Subcutaneous abdominal adipose tissue (tissue), 5 donors: ENCODE measurements around the gene UBXN10.
"Not testable (repeated sequence)": the region's sequence is repeated elsewhere in the genome, so short reads cannot be mapped to it uniquely, and the experiment has no call there.

ENCODE experiments used
- H3K27ac ChIP-seq: one replicate; pipeline ENCODE4 v1.7.0; 2013; ENCODE audit warnings: low read depth, mild to moderate bottlenecking, inconsistent platforms, low read length, moderate library complexity
- H3K27me3 ChIP-seq, 5 donors: one replicate each; pipeline ENCODE4 v1.7.0; 2013; ENCODE audit warnings: low read length in 5 of 5, inconsistent platforms in 1 of 5; ENCODE audit not compliant: control insufficient read depth in 5 of 5, insufficient read depth in 4 of 5
- H3K36me3 ChIP-seq, 5 donors: one replicate each; pipeline ENCODE4 v1.7.0; 2013; ENCODE audit warnings: low read length in 5 of 5; ENCODE audit not compliant: control insufficient read depth in 5 of 5, insufficient read depth in 5 of 5
- H3K4me1 ChIP-seq, 5 donors: one replicate each; pipeline ENCODE4 v1.7.0; 2013; ENCODE audit warnings: low read length in 5 of 5, mild to moderate bottlenecking in 3 of 5, moderate library complexity in 1 of 5; ENCODE audit not compliant: control insufficient read depth in 5 of 5, insufficient read depth in 5 of 5
- H3K4me3 ChIP-seq, 5 donors: one replicate each; pipeline ENCODE4 v1.7.0; 2013; ENCODE audit warnings: low read length in 5 of 5, low read depth in 1 of 5
- H3K9ac ChIP-seq, 5 donors: one replicate each; pipeline ENCODE4 v1.7.0; 2013; ENCODE audit warnings: low read length in 5 of 5, mild to moderate bottlenecking in 4 of 5, moderate library complexity in 3 of 5
- H3K9me3 ChIP-seq, 5 donors: one replicate each; pipeline ENCODE4 v1.7.0; 2013; ENCODE audit warnings: low read length in 5 of 5; ENCODE audit not compliant: control insufficient read depth in 5 of 5
- donor health status: healthy.
- donor health status: healthy.
- donor health status: healthy.
- donor health status: healthy.
- donor health status: healthy.

UBXN10 gene

DNA sequence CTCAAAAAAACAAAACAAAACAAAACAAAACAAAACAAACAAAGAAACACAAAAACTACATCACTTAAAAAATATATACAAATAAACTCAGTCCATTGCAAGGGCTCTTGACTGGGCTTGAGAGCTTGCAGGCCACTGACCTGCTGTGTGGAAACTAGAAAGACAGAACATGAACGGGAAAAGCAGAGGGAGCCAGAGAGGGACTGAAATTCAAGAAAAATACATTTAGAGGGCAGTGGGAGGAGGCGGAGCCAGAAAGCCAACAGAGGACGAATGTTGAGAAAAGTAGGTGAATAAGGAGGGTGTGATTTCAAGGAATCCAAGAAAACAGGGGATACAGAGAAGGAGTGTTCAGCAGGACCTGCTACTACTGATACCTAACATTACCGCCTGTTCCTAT, 41.8 kb downstream of the UBXN10 start:
- Histone ChIP-seq H3K27ac (no peak overlapping the region), H3K4me1 (no peaks in the 10 kb centered on the region), H3K4me3 (no peak overlapping the region), H3K9ac (no peak overlapping the region), H3K9me3 (no peaks in the 10 kb centered on the region), H3K27me3 (peaks cover 0 to 19% (median 3%) of the 10 kb centered on the region in 5 donors), H3K36me3 (no peaks in the 10 kb centered on the region)

DNA sequence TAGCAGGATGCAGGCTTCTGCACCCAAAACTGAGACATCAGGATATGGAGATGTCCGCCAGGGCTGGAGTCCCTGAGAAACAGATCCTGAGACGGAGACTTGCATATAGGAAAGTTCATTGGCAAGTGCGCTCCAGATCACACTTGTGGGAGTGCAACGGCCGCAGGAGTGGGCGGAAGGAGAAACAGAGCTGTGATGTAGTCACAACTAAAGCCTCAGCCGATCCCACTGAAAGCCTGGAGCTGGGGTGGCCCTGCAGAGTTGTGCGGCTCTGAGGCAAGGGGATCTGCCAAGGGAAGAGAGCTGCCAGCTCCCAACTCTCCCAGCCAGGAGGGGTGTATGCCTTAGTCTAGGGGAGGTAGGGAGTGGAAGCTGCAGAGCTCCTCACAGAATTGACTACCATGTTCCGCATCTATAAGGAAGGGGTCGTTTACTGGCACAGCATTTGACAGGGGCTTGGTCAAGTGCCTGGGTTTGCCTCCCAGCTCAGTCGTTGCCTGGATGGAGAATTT, 42.5 kb downstream of the UBXN10 start:
- Histone ChIP-seq H3K4me1 (no peaks in the 10 kb centered on the region), H3K27me3 (peaks cover 0 to 19% (median 3%) of the 10 kb centered on the region in 5 donors), H3K4me3 (no peak overlapping the region), H3K36me3 (no peaks in the 10 kb centered on the region), H3K27ac (no peak overlapping the region), H3K9ac (no peak overlapping the region), H3K9me3 (no peaks in the 10 kb centered on the region)

- Histone ChIP-seq H3K4me3 (no peak overlapping the region), H3K9ac (no peak overlapping the region), H3K27me3 (peaks cover 0 to 20% (median 3%) of the 10 kb centered on the region in 5 donors), H3K4me1 (peaks cover 0 to 5% (median 0%) of the 10 kb centered on the region in 5 donors), H3K27ac (no peak overlapping the region), H3K9me3 (no peaks in the 10 kb centered on the region), H3K36me3 (no peaks in the 10 kb centered on the region)
These were observed 43.3 kb downstream of the UBXN10 start for GRCh38 chr1:20229171-20229570.

DNA sequence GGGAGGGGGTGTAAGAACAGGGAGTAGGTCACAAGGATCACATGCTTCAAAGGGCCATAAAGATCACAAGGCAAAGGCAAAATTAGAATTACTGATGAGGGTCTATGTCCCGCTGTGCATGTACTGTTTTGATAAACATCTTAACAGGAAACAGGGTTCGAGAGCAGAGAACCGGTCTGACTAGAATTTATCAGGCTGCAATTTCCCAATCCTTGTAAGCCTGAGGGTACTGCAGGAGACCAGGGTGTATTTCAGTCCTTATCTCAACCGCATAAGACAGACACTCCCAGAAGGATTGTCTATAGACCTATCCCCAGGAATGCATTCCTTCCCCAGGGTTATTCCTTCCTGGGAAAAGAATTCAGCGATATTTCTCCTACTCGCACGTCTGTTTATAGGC, 46.7 kb downstream of the UBXN10 start:
- H3K4me3 ChIP-seq, H3K4me1 ChIP-seq, H3K9ac ChIP-seq, H3K27ac ChIP-seq, H3K36me3 ChIP-seq, H3K9me3 ChIP-seq: not testable (repeated sequence)
- H3K27me3 ChIP-seq: peaks cover 0 to 20% (median 3%) of the 10 kb centered on the region in 5 donors

- Histone ChIP-seq H3K27me3 (peaks cover 0 to 15% (median 3%) of the 10 kb centered on the region in 5 donors), H3K9ac (no peak overlapping the region), H3K4me3 (no peak overlapping the region), H3K4me1 (peaks cover 0 to 5% (median 0%) of the 10 kb centered on the region in 5 donors), H3K9me3 (no peaks in the 10 kb centered on the region), H3K36me3 (no peaks in the 10 kb centered on the region), H3K27ac (no peak overlapping the region)
These were observed 47.5 kb downstream of the UBXN10 start for GRCh38 chr1:20233394-20233793.

DNA sequence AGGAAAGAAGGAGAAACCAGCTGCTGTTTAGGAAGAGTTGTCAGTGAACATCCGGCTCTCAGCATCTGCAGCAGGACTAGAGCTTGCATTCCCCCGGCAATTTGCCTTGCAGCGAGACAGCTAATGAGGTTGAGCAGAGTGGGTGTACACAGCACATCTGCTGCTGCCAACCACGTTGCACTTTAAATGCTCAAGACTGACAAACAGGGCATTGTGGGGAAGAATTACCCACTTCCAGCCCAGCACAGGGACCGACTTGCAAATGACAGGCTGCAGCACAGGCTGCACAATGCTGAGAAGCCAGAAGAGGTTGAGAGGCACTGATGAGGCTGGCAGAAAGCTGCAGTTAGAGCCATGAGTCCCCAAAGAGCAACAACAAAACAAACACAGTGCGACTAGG, 48.0 kb downstream of the UBXN10 start:
- Histone ChIP-seq H3K27me3 (peaks cover 0 to 12% (median 1%) of the 10 kb centered on the region in 5 donors), H3K4me3 (no peak overlapping the region), H3K36me3 (no peaks in the 10 kb centered on the region), H3K4me1 (peaks cover 0 to 5% (median 0%) of the 10 kb centered on the region in 5 donors), H3K9me3 (no peaks in the 10 kb centered on the region), H3K27ac (no peak overlapping the region), H3K9ac (no peak overlapping the region)

- Histone ChIP-seq H3K27me3 (peaks cover 0 to 9% (median 0%) of the 10 kb centered on the region in 5 donors), H3K9ac (no peak overlapping the region), H3K36me3 (no peaks in the 10 kb centered on the region), H3K9me3 (no peaks in the 10 kb centered on the region), H3K27ac (no peak overlapping the region), H3K4me3 (no peak overlapping the region), H3K4me1 (peaks cover 0 to 5% (median 0%) of the 10 kb centered on the region in 5 donors)
These were observed 49.1 kb downstream of the UBXN10 start for GRCh38 chr1:20234788-20235535.

DNA sequence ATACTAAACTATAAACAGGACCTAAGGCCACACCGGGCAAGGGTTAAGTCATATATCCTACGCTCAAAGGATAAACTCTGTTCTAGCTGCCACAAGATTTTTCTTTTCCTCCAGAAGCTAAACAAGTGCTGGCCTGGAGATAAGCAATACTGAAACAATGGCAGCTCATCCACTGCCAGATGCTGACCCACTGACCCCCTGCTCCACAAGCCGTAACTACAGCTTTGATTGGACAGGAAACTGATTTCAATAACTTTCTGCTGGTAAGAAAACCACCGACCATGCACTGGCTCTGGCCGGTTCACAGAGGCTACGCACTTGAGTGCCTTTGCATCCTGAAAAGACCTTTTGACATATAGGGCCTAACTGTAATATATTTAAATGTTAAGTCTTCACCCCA, 51.8 kb downstream of the UBXN10 start:
- Histone ChIP-seq H3K9ac (no peak overlapping the region), H3K9me3 (no peaks in the 10 kb centered on the region), H3K4me1 (peaks cover 0 to 5% (median 0%) of the 10 kb centered on the region in 5 donors), H3K36me3 (no peaks in the 10 kb centered on the region), H3K4me3 (no peak overlapping the region), H3K27ac (no peak overlapping the region), H3K27me3 (peaks cover 0 to 9% (median 0%) of the 10 kb centered on the region in 5 donors)

- no peaks in the 10 kb centered on the region for H3K36me3 ChIP-seq
- H3K4me1 ChIP-seq: no peaks in the 10 kb centered on the region
- H3K4me3 ChIP-seq: no peak overlapping the region
- H3K9ac ChIP-seq: no peak overlapping the region
- H3K9me3 ChIP-seq: no peaks in the 10 kb centered on the region
- peaks cover 0 to 4% (median 0%) of the 10 kb centered on the region in 5 donors for H3K27me3 ChIP-seq
- no peak overlapping the region for H3K27ac ChIP-seq
These were observed 54.1 kb downstream of the UBXN10 start for GRCh38 chr1:20240012-20240411.

GRCh38 chr1:20242890-20243479, 57.1 kb downstream of the UBXN10 start:
- Histone ChIP-seq H3K4me1 (no peaks in the 10 kb centered on the region), H3K27ac (no peak overlapping the region), H3K9ac (no peak overlapping the region), H3K36me3 (no peaks in the 10 kb centered on the region), H3K4me3 (no peak overlapping the region), H3K9me3 (peaks cover 0 to 2% (median 0%) of the 10 kb centered on the region in 5 donors), H3K27me3 (no peaks in the 10 kb centered on the region)
